Osteoblast (primary cell): ENCODE data around the gene DTX1. TPM values are rescaled to one million over a fixed set of nuclear protein-coding genes. Genes with fewer than 3 reads are reported as not detected.

ENCODE experiments used
- DNase-seq: peaks from one replicate; pipeline ENCODE4 v3.0.0; 2011; ENCODE audit warnings: low spot score, mixed read lengths; ENCODE audit not compliant: insufficient read length; ENCODE audit errors: missing footprints
- H2AFZ ChIP-seq: 2 replicates; pipeline ENCODE4 v1.6.0; 2011; ENCODE audit warnings: mild to moderate bottlenecking, low read length
- H3K27ac ChIP-seq: 2 replicates; pipeline ENCODE4 v1.5.1; 2011; ENCODE audit warnings: mild to moderate bottlenecking, low read depth, low read length, moderate library complexity
- H3K27me3 ChIP-seq: 2 replicates; pipeline ENCODE4 v1.6.0; 2012; ENCODE audit warnings: mild to moderate bottlenecking, control low read depth, inconsistent platforms, low read length, moderate library complexity; ENCODE audit not compliant: insufficient read depth
- H3K36me3 ChIP-seq: 2 replicates; pipeline ENCODE4 v1.5.1; 2011; ENCODE audit warnings: mild to moderate bottlenecking, low read length, control low read depth, moderate library complexity; ENCODE audit not compliant: insufficient read depth
- H3K4me1 ChIP-seq: 2 replicates; pipeline ENCODE4 v1.5.1; 2011; ENCODE audit warnings: mild to moderate bottlenecking, low read length, control low read depth, moderate library complexity; ENCODE audit not compliant: insufficient read depth
- H3K4me2 ChIP-seq: 2 replicates; pipeline ENCODE4 v1.6.0; 2011; ENCODE audit warnings: mild to moderate bottlenecking, low read length; ENCODE audit not compliant: insufficient read depth
- H3K4me3 ChIP-seq: fragments of 200-600 bp; sonication (generic); 3 replicates; pipeline ENCODE4 v1.5.1; 2012; ENCODE audit warnings: mild to moderate bottlenecking, low read length, inconsistent platforms; ENCODE audit not compliant: insufficient read depth
- H3K79me2 ChIP-seq: 2 replicates; pipeline ENCODE4 v1.6.0; 2012; ENCODE audit warnings: mild to moderate bottlenecking, low read length, control low read depth, inconsistent platforms; ENCODE audit not compliant: insufficient read depth
- H3K9me3 ChIP-seq: 2 replicates; pipeline ENCODE4 v1.5.1; 2011; ENCODE audit warnings: low read depth, low read length, control low read depth
- H4K20me1 ChIP-seq: 2 replicates; pipeline ENCODE4 v1.6.0; 2012; ENCODE audit warnings: mild to moderate bottlenecking, low read length, control low read depth; ENCODE audit not compliant: insufficient read depth
- CTCF ChIP-seq: IDR thresholded peaks from 2 replicates; pipeline ENCODE4 v1.5.1; 2011; ENCODE audit warnings: mild to moderate bottlenecking, low read depth, low read length, moderate library complexity; ENCODE audit errors: extremely low read depth
- total RNA-seq: library from RNA; depleted of rRNA; stranded (reverse); fragments of >200 nt; gene quantifications from 2 replicates; pipeline ENCODE4 v1.2.3, GENCODE V29; 2012

DTX1 gene
- total RNA-seq, 1 donor = under 0.01 TPM

- H3K4me1 ChIP-seq = peaks cover 8% of the 10 kb centered on the region
- no peak overlapping the region for H3K4me3 ChIP-seq
- H3K36me3 ChIP-seq = no peaks in the 10 kb centered on the region
- TF ChIP-seq CTCF = no peak
- H3K27ac ChIP-seq = no peak overlapping the region
- H2AFZ ChIP-seq = no peak overlapping the region
- H4K20me1 ChIP-seq = no peaks in the 10 kb centered on the region
- H3K4me2 ChIP-seq = no peak overlapping the region
- no peaks in the 10 kb centered on the region for H3K79me2 ChIP-seq
- H3K9me3 ChIP-seq = no peaks in the 10 kb centered on the region
- H3K27me3 ChIP-seq = no peaks in the 10 kb centered on the region
- DNase-seq = no peak
Measured at GRCh38 chr12:113016796-113017195, 39.7 kb upstream of the DTX1 start.

GRCh38 chr12:113019025-113019424 lies 37.5 kb upstream of the DTX1 start:
- Histone ChIP-seq H4K20me1 (no peaks in the 10 kb centered on the region), H3K4me2 (peak overlapping the region; percentile 28), H2AFZ (peak overlapping the region; percentile 51)

GRCh38 chr12:113021500-113021899 lies 35.0 kb upstream of the DTX1 start:
- H3K27me3 ChIP-seq = no peaks in the 10 kb centered on the region
- no peak for TF ChIP-seq CTCF
- no peaks in the 10 kb centered on the region for H3K9me3 ChIP-seq
- H3K4me2 ChIP-seq = no peak overlapping the region
- no peaks in the 10 kb centered on the region for H4K20me1 ChIP-seq
- no peaks in the 10 kb centered on the region for H3K79me2 ChIP-seq
- no peak overlapping the region for H3K27ac ChIP-seq
- H2AFZ ChIP-seq = no peak overlapping the region
- H3K36me3 ChIP-seq = no peaks in the 10 kb centered on the region
- H3K4me1 ChIP-seq = peaks cover 8% of the 10 kb centered on the region
- DNase-seq = no peak
- no peak overlapping the region for H3K4me3 ChIP-seq

More at GRCh38 chr12:113019025-113019424, 37.5 kb upstream of the DTX1 start:
- H3K4me3 ChIP-seq = no peak overlapping the region
- H3K27ac ChIP-seq = no peak overlapping the region
- no peaks in the 10 kb centered on the region for H3K36me3 ChIP-seq
- H3K4me1 ChIP-seq = peaks cover 8% of the 10 kb centered on the region
- TF ChIP-seq CTCF = no peak
- H3K27me3 ChIP-seq = no peaks in the 10 kb centered on the region
- DNase-seq = no peak
- H3K79me2 ChIP-seq = no peaks in the 10 kb centered on the region
- H3K9me3 ChIP-seq = no peaks in the 10 kb centered on the region

- no peak for DNase-seq
- TF ChIP-seq CTCF = no peak
- Histone ChIP-seq H3K4me3 (no peak overlapping the region), H3K36me3 (no peaks in the 10 kb centered on the region), H3K27me3 (no peaks in the 10 kb centered on the region), H3K4me2 (no peak overlapping the region), H2AFZ (no peak overlapping the region), H4K20me1 (no peaks in the 10 kb centered on the region), H3K27ac (no peak overlapping the region), H3K9me3 (no peaks in the 10 kb centered on the region), H3K4me1 (peaks cover 8% of the 10 kb centered on the region), H3K79me2 (no peaks in the 10 kb centered on the region)
Measured at GRCh38 chr12:113022563-113023297, 33.8 kb upstream of the DTX1 start.
